Stomach (tissue), 4 donors: Measurements from ENCODE around the gene UBE2D2.

ENCODE experiments used
- CTCF ChIP-seq, 7 experiments: fragments of 450-650 bp in 4 of 7; fragments of 200-600 bp in 3 of 7; sonication (generic) in 3 of 7; IDR thresholded peaks; one replicate each; pipeline ENCODE4 v1.5.1; 2016 to 2019; ENCODE audit warnings: antibody characterized with exemption in 7 of 7, control low read depth in 2 of 7, mild to moderate bottlenecking in 1 of 7
- POLR2A ChIP-seq, 4 donors: fragments of 450-650 bp; IDR thresholded peaks; one replicate each; pipeline ENCODE4 v1.6.1; 2016; ENCODE audit warnings: antibody characterized with exemption in 4 of 4, control low read depth in 2 of 4, mild to moderate bottlenecking in 1 of 4, moderate library complexity in 1 of 4
- POLR2AphosphoS5 ChIP-seq, 3 donors: sonication (generic); formaldehyde crosslinking; IDR thresholded peaks; one replicate each; pipeline ENCODE4 v1.6.1; 2016; ENCODE audit warnings: antibody characterized with exemption in 3 of 3

- TF ChIP-seq POLR2AphosphoS5 (IDR thresholded peaks at IDR 0.05) = peak; percentile 61 to 89 (median 88)
- TF ChIP-seq POLR2A (IDR thresholded peaks at IDR 0.05) = no peak
- TF ChIP-seq CTCF (IDR thresholded peaks at IDR 0.05) = no peak
These were observed at the start of gene UBE2D2 for GRCh38 chr5:139560752-139561654.
